ENCODE measurements around the gene SERINC5.

The SERINC5 gene

GRCh38 chr5:80238778-80239679 lies 16.8 kb downstream of the SERINC5 start:
- H3K27ac ChIP-seq (ENCODE audit: low read length): no peak overlapping the region
- H3K9me3 ChIP-seq (ENCODE audit: control insufficient read depth, low read depth, low read length): peaks cover 13% of the 10 kb centered on the region
- no peak overlapping the region for H3K4me3 ChIP-seq (ENCODE audit: low read length)
- H3K36me3 ChIP-seq (ENCODE audit: control insufficient read depth, low read depth, low read length): peaks cover 8% of the 10 kb centered on the region
- H3K9ac ChIP-seq (ENCODE audit: low read length): no peak overlapping the region
- no peaks in the 10 kb centered on the region for H3K27me3 ChIP-seq (ENCODE audit: control insufficient read depth, insufficient read depth, low read length)
- H3K4me1 ChIP-seq (ENCODE audit: control insufficient read depth, low read depth, low read length): peaks cover 18% of the 10 kb centered on the region

DNA sequence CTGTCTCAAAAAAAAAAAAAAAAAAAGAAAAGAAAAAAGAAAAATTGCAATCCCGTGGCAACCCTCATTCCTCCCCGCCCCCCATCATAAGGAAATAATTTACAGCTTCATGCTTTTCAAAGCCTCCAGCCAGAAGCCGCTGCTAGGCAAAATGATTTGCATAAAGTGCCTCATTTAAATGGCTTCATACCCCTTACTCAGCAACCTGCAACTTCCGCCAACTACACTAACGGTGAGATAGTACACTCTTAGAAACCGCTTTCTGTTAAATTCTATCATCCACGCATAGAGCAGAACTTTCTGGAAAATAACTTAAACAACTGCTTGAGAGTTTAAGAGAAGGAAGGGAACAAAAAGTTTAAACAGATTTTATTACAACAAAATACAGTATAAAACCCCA lies 17.8 kb downstream of the SERINC5 start:
- Histone ChIP-seq H3K4me1 (ENCODE audit: control insufficient read depth, low read depth, low read length) (peaks cover 18% of the 10 kb centered on the region), H3K9me3 (ENCODE audit: control insufficient read depth, low read depth, low read length) (peaks cover 11% of the 10 kb centered on the region), H3K4me3 (ENCODE audit: low read length) (no peak overlapping the region), H3K36me3 (ENCODE audit: control insufficient read depth, low read depth, low read length) (peaks cover 8% of the 10 kb centered on the region), H3K9ac (ENCODE audit: low read length) (no peak overlapping the region), H3K27me3 (ENCODE audit: control insufficient read depth, insufficient read depth, low read length) (no peaks in the 10 kb centered on the region), H3K27ac (ENCODE audit: low read length) (no peak overlapping the region)

- H3K4me1 ChIP-seq (ENCODE audit: control insufficient read depth, low read depth, low read length): peaks cover 18% of the 10 kb centered on the region
Measured at GRCh38 chr5:80237243-80237642, 18.6 kb downstream of the SERINC5 start.

DNA sequence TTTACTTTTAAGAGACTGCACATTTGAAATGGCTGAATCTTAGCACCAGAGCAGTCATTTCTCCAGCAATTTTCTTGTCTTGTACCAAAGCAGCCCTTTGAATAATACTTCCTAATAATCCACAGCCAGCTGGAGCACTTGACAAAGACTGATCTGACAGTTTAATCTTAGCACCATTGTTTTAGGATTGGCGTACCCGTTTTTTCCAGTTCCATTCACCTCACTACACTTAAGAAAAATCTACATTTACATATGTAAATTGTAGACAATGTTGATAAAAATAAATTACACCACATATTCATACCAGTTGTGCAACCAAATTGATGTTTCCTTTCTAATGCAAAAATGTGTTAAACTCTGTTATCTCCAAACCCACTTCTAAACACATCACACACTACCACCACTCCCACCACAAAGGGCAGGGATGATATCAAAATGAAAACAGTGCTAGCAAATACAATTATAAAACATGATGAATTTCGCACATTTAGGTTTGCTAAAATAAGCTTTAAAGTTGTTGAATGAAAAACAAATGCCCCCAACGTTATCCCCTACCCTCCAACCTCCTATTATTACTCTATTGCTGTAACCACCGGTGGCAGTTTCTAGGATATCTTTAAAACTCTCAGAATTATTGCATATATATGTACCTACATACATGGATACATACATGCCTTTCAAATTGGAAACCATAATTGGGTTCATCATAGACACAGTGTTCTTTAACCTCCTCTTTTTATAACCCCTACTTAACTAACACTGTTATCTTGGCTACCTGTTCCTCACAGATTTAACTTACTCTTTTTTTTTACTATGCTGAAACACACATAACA lies 21.5 kb downstream of the SERINC5 start:
- H3K4me3 ChIP-seq (ENCODE audit: low read length): no peak overlapping the region
- H3K36me3 ChIP-seq (ENCODE audit: control insufficient read depth, low read depth, low read length): no peaks in the 10 kb centered on the region
- H3K9ac ChIP-seq (ENCODE audit: low read length): no peak overlapping the region
- no peak overlapping the region for H3K27ac ChIP-seq (ENCODE audit: low read length)
- peaks cover 17% of the 10 kb centered on the region for H3K4me1 ChIP-seq (ENCODE audit: control insufficient read depth, low read depth, low read length)
- no peaks in the 10 kb centered on the region for H3K27me3 ChIP-seq (ENCODE audit: control insufficient read depth, insufficient read depth, low read length)
- H3K9me3 ChIP-seq (ENCODE audit: control insufficient read depth, low read depth, low read length): no peaks in the 10 kb centered on the region

More at GRCh38 chr5:80237243-80237642, 18.6 kb downstream of the SERINC5 start:
- H3K27ac ChIP-seq (ENCODE audit: low read length): no peak overlapping the region
- H3K4me3 ChIP-seq (ENCODE audit: low read length): no peak overlapping the region
- H3K9ac ChIP-seq (ENCODE audit: low read length): no peak overlapping the region
- H3K36me3 ChIP-seq (ENCODE audit: control insufficient read depth, low read depth, low read length): peaks cover 6% of the 10 kb centered on the region
- peaks cover 6% of the 10 kb centered on the region for H3K9me3 ChIP-seq (ENCODE audit: control insufficient read depth, low read depth, low read length)
- H3K27me3 ChIP-seq (ENCODE audit: control insufficient read depth, insufficient read depth, low read length): no peaks in the 10 kb centered on the region

- Histone ChIP-seq H3K27me3 (ENCODE audit: control insufficient read depth, insufficient read depth, low read length) (no peaks in the 10 kb centered on the region), H3K9ac (ENCODE audit: low read length) (no peak overlapping the region), H3K27ac (ENCODE audit: low read length) (no peak overlapping the region), H3K4me1 (ENCODE audit: control insufficient read depth, low read depth, low read length) (peaks cover 6% of the 10 kb centered on the region), H3K36me3 (ENCODE audit: control insufficient read depth, low read depth, low read length) (no peaks in the 10 kb centered on the region), H3K9me3 (ENCODE audit: control insufficient read depth, low read depth, low read length) (no peaks in the 10 kb centered on the region), H3K4me3 (ENCODE audit: low read length) (no peak overlapping the region)
Measured at GRCh38 chr5:80231693-80232092, 24.2 kb downstream of the SERINC5 start.

DNA sequence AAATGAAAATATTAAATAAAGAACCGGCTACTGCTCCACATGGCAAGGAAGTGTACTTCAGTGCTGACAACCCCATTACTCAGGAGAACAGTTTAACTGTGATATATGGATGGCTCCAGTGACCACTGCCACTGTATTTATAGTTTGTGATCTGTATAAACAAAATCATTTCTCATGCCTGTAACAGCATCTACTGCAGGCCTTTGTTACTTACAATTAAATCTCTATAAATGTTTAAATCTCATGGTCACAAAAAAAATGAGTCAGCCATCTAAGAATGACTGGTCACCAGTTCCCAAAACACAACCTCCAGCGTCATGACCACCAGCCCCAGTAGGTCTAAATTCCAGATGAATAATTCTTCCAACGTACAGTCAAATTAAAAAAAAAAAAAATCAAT lies 24.6 kb downstream of the SERINC5 start:
- no peaks in the 10 kb centered on the region for H3K27me3 ChIP-seq (ENCODE audit: control insufficient read depth, insufficient read depth, low read length)
- no peaks in the 10 kb centered on the region for H3K36me3 ChIP-seq (ENCODE audit: control insufficient read depth, low read depth, low read length)
- H3K9ac ChIP-seq (ENCODE audit: low read length): no peak overlapping the region
- peaks cover 6% of the 10 kb centered on the region for H3K4me1 ChIP-seq (ENCODE audit: control insufficient read depth, low read depth, low read length)
- no peak overlapping the region for H3K27ac ChIP-seq (ENCODE audit: low read length)
- no peak overlapping the region for H3K4me3 ChIP-seq (ENCODE audit: low read length)
- H3K9me3 ChIP-seq (ENCODE audit: control insufficient read depth, low read depth, low read length): no peaks in the 10 kb centered on the region

DNA sequence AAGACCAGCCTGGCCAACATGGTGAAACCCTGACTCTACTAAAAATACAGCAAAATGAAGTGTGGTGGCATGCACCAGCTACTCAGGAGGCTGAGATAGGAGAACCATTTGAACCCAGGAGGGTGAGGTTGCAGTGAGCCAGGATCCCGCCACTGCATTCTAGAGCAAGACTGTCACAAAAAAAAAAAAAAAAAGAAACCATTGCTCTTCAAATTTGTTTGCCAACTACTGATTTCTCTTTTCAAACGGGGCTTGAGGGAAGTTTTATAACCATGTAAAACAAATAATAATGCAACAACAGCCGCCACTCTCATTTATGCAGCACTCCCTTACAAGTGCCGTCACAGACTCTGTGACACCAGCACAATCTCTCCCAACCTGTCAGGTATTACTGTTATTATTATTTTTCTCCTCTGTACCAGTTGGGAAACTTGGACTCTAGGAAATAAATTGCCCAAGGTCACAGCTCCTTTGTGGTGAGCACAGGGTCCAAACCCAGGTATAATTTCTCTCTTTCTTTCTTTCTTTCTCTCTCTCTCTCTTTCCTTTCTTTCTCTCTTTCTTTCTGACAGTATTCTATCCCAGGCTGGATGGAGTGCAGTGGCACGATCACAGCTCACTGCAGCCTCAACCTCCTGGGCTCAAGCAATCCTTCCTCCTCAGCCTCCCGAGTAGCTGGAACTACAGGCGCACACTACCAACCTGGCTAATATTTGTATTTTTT lies 25.4 kb downstream of the SERINC5 start:
- H3K4me3 ChIP-seq (ENCODE audit: low read length): no peak overlapping the region
- H3K36me3 ChIP-seq (ENCODE audit: control insufficient read depth, low read depth, low read length): no peaks in the 10 kb centered on the region
- H3K9me3 ChIP-seq (ENCODE audit: control insufficient read depth, low read depth, low read length): no peaks in the 10 kb centered on the region
- H3K27me3 ChIP-seq (ENCODE audit: control insufficient read depth, insufficient read depth, low read length): no peaks in the 10 kb centered on the region
- H3K9ac ChIP-seq (ENCODE audit: low read length): no peak overlapping the region
- peaks cover 6% of the 10 kb centered on the region for H3K4me1 ChIP-seq (ENCODE audit: control insufficient read depth, low read depth, low read length)
- H3K27ac ChIP-seq (ENCODE audit: low read length): no peak overlapping the region

GRCh38 chr5:80229902-80230255 lies 26.0 kb downstream of the SERINC5 start:
- no peaks in the 10 kb centered on the region for H3K27me3 ChIP-seq (ENCODE audit: control insufficient read depth, insufficient read depth, low read length)
- no peak overlapping the region for H3K27ac ChIP-seq (ENCODE audit: low read length)
- H3K9ac ChIP-seq (ENCODE audit: low read length): no peak overlapping the region
- peaks cover 6% of the 10 kb centered on the region for H3K4me1 ChIP-seq (ENCODE audit: control insufficient read depth, low read depth, low read length)
- no peak overlapping the region for H3K4me3 ChIP-seq (ENCODE audit: low read length)
- no peaks in the 10 kb centered on the region for H3K36me3 ChIP-seq (ENCODE audit: control insufficient read depth, low read depth, low read length)
- H3K9me3 ChIP-seq (ENCODE audit: control insufficient read depth, low read depth, low read length): no peaks in the 10 kb centered on the region

GRCh38 chr5:80227979-80228596 lies 27.8 kb downstream of the SERINC5 start:
- Histone ChIP-seq H3K4me1 (ENCODE audit: control insufficient read depth, low read depth, low read length) (peaks cover 6% of the 10 kb centered on the region), H3K9ac (ENCODE audit: low read length) (no peak overlapping the region), H3K9me3 (ENCODE audit: control insufficient read depth, low read depth, low read length) (no peaks in the 10 kb centered on the region), H3K27me3 (ENCODE audit: control insufficient read depth, insufficient read depth, low read length) (no peaks in the 10 kb centered on the region), H3K4me3 (ENCODE audit: low read length) (no peak overlapping the region), H3K36me3 (ENCODE audit: control insufficient read depth, low read depth, low read length) (no peaks in the 10 kb centered on the region), H3K27ac (ENCODE audit: low read length) (no peak overlapping the region)

GRCh38 chr5:80225934-80226326 lies 29.9 kb downstream of the SERINC5 start:
- Histone ChIP-seq H3K36me3 (ENCODE audit: control insufficient read depth, low read depth, low read length) (no peaks in the 10 kb centered on the region), H3K27ac (ENCODE audit: low read length) (no peak overlapping the region), H3K4me3 (ENCODE audit: low read length) (no peak overlapping the region), H3K4me1 (ENCODE audit: control insufficient read depth, low read depth, low read length) (peaks cover 6% of the 10 kb centered on the region), H3K9ac (ENCODE audit: low read length) (no peak overlapping the region), H3K27me3 (ENCODE audit: control insufficient read depth, insufficient read depth, low read length) (no peaks in the 10 kb centered on the region), H3K9me3 (ENCODE audit: control insufficient read depth, low read depth, low read length) (no peaks in the 10 kb centered on the region)
